HL-60/S4 (cell line): ENCODE results near the gene LCOR.
"Not testable (repeated sequence)": the region's sequence is repeated elsewhere in the genome, so short reads cannot be mapped to it uniquely, and the experiment has no call there.

Experiments
- in situ Hi-C: fragments of 300-500 bp; cut with MboI; formaldehyde crosslinking; loops from 2 replicates; pipeline ENCODE4 v1.14.3; 2022; ENCODE audit warnings: low sequenced_read_pairs

Gene LCOR

GRCh38 chr10:96831867-96832720 is at the start of gene LCOR:
LCOR (plus strand) TSS chr10:96832298; CDS start chr10:96949058, 116,760 bp downstream.
- in situ Hi-C loops, result no loop called here

GRCh38 chr10:96784253-96784652 is 47.8 kb upstream of the LCOR start:
- in situ Hi-C loops, result no loop called here

- in situ Hi-C loops, result no loop called here
Observed at GRCh38 chr10:96789571-96790108, 42.5 kb upstream of the LCOR start.

GRCh38 chr10:96791902-96792301 is 40.2 kb upstream of the LCOR start:
- in situ Hi-C loops, result no loop called here

- in situ Hi-C loops, result no loop called here
Observed at GRCh38 chr10:96794836-96795733, 37.0 kb upstream of the LCOR start.

GRCh38 chr10:96797485-96797884 is 34.6 kb upstream of the LCOR start:
- in situ Hi-C loops, result no loop called here

GRCh38 chr10:96803288-96803664 is 28.8 kb upstream of the LCOR start:
- in situ Hi-C loops, result no loop called here

GRCh38 chr10:96814264-96814663 is 17.8 kb upstream of the LCOR start:
- in situ Hi-C loops, result no loop called here

- in situ Hi-C loops, result not testable (repeated sequence)
Observed at GRCh38 chr10:96818971-96819370, 13.1 kb upstream of the LCOR start.

GRCh38 chr10:96820765-96821164 is 11.3 kb upstream of the LCOR start:
- in situ Hi-C loops, result loop anchor here (10.0 kb wide), 1 partner anchor 176 kb away; no protein-coding TSS in a partner anchor

- in situ Hi-C loops, result loop anchor here (10.0 kb wide), 1 partner anchor 182 kb away; no protein-coding TSS in a partner anchor
Observed at GRCh38 chr10:96826438-96826837, 5.7 kb upstream of the LCOR start.

- in situ Hi-C loops, result loop anchor here (10.0 kb wide), 1 partner anchor 184 kb away; no protein-coding TSS in a partner anchor
Observed at GRCh38 chr10:96828609-96829008, 3.5 kb upstream of the LCOR start.

GRCh38 chr10:96829029-96829773 is 2.9 kb upstream of the LCOR start:
- in situ Hi-C loops, result loop anchor here (10.0 kb wide), 1 partner anchor 184 kb away; no protein-coding TSS in a partner anchor

- in situ Hi-C loops, result no loop called here
Observed at GRCh38 chr10:96830511-96831199, 1.4 kb upstream of the LCOR start.

GRCh38 chr10:96831200-96831866 is 765 bp upstream of the LCOR start:
- in situ Hi-C loops, result no loop called here

- in situ Hi-C loops, result no loop called here
Observed at GRCh38 chr10:96832721-96833219, 672 bp downstream of the LCOR start.

- in situ Hi-C loops, result no loop called here
Observed at GRCh38 chr10:96833220-96834001, 1.3 kb downstream of the LCOR start.

GRCh38 chr10:96834120-96834519 is 2.0 kb downstream of the LCOR start:
- in situ Hi-C loops, result no loop called here
